GM23338 (cell line): Measurements from ENCODE around the gene SYNDIG1. TPM values are rescaled to one million over a fixed set of nuclear protein-coding genes. Genes with fewer than 3 reads are reported as not detected.
A peak's percentile ranks its signal among the peaks of the same experiment; 100 is the strongest.
"Not testable (repeated sequence)": the region's sequence is repeated elsewhere in the genome, so short reads cannot be mapped to it uniquely, and the experiment has no call there.

ENCODE experiments used
- ATAC-seq: fragments of 200-7000 bp; cut with Tn5 transposase; 3 replicates; pipeline ENCODE4 v1.9.1; 2020
- DNase-seq: peaks from one replicate; pipeline ENCODE4 v3.0.0-alpha.2; 2015; ENCODE audit warnings: low spot score
- H2AFZ ChIP-seq: fragments of 200-600 bp; sonication (generic); 2 replicates; pipeline ENCODE4 v1.8.0; 2016; ENCODE audit warnings: antibody characterized with exemption, mild to moderate bottlenecking, moderate library complexity
- H3F3A ChIP-seq: fragments of 200-600 bp; sonication (generic); replicated peaks from 2 replicates; pipeline ENCODE4 v1.8.0; 2017; ENCODE audit warnings: antibody characterized with exemption, mixed run types, low read depth
- H3K27ac ChIP-seq: fragments of 200-600 bp; sonication (generic); 2 replicates; pipeline ENCODE4 v1.6.1; 2016; ENCODE audit warnings: low read depth
- H3K27me3 ChIP-seq: fragments of 200-600 bp; sonication (generic); 2 replicates; pipeline ENCODE4 v1.8.0; 2016; ENCODE audit warnings: mild to moderate bottlenecking, mixed run types, moderate library complexity; ENCODE audit not compliant: insufficient read depth
- H3K36me3 ChIP-seq: fragments of 200-600 bp; sonication (generic); 2 replicates; pipeline ENCODE4 v1.8.0; 2016; ENCODE audit warnings: mild to moderate bottlenecking; ENCODE audit not compliant: insufficient read depth
- H3K4me1 ChIP-seq: fragments of 200-600 bp; sonication (generic); 2 replicates; pipeline ENCODE4 v1.8.0; 2016; ENCODE audit warnings: mild to moderate bottlenecking, moderate library complexity; ENCODE audit not compliant: insufficient read depth
- H3K4me2 ChIP-seq: fragments of 200-600 bp; sonication (generic); 2 replicates; pipeline ENCODE4 v1.7.1; 2017; ENCODE audit warnings: mixed run types
- H3K4me3 ChIP-seq: fragments of 200-600 bp; sonication (generic); 2 replicates; pipeline ENCODE4 v1.6.1; 2016; ENCODE audit warnings: mixed run types
- H3K79me2 ChIP-seq: fragments of 200-600 bp; sonication (generic); replicated peaks from 2 replicates; pipeline ENCODE4 v1.8.0; 2017; ENCODE audit warnings: mild to moderate bottlenecking; ENCODE audit not compliant: insufficient read depth
- H3K9me2 ChIP-seq: fragments of 200-600 bp; sonication (generic); 2 replicates; pipeline ENCODE4 v1.8.0; 2017; ENCODE audit not compliant: insufficient read depth
- H4K20me1 ChIP-seq: fragments of 200-600 bp; sonication (generic); replicated peaks from 2 replicates; pipeline ENCODE4 v1.8.0; 2017; ENCODE audit warnings: mild to moderate bottlenecking; ENCODE audit not compliant: insufficient read depth
- H3K27ac Mint-ChIP-seq: 2 replicates; pipeline ENCODE4 v1.8.0; 2020; ENCODE audit warnings: inconsistent platforms, mild to moderate bottlenecking, moderate library complexity, mixed read lengths
- H3K27me3 Mint-ChIP-seq: 3 replicates; pipeline ENCODE4 v1.8.0; 2022; ENCODE audit warnings: low read depth, mild to moderate bottlenecking, moderate library complexity, mixed read lengths, inconsistent platforms; ENCODE audit not compliant: insufficient read depth, poor library complexity
- H3K36me3 Mint-ChIP-seq: 3 replicates; pipeline ENCODE4 v1.8.0; 2021; ENCODE audit warnings: low read depth, mild to moderate bottlenecking, inconsistent platforms, moderate library complexity, mixed read lengths
- H3K4me1 Mint-ChIP-seq: 3 replicates; pipeline ENCODE4 v1.8.0; 2020; ENCODE audit warnings: mild to moderate bottlenecking, inconsistent platforms, mixed read lengths
- H3K4me3 Mint-ChIP-seq: 3 replicates; pipeline ENCODE4 v1.8.0; 2021; ENCODE audit warnings: moderate library complexity, mild to moderate bottlenecking, inconsistent platforms, mixed read lengths
- H3K9me3 Mint-ChIP-seq: 3 replicates; pipeline ENCODE4 v1.8.0; 2020; ENCODE audit warnings: moderate library complexity, mild to moderate bottlenecking, inconsistent platforms, mixed read lengths
- CREB1 ChIP-seq: fragments of 250-450 bp; sonication (Bioruptor Pico); IDR thresholded peaks from 2 replicates; pipeline ENCODE4 v1.5.0; 2020; ENCODE audit warnings: low read depth, mild to moderate bottlenecking, moderate library complexity
- CTCF ChIP-seq, 2 experiments: fragments of 200-600 bp in 1 of 2; sonication (generic) in 1 of 2; conservative IDR thresholded peaks; 2 replicates each; pipeline versions ENCODE4 v1.5.1 to v1.6.1; 2016 to 2017; ENCODE audit warnings: antibody characterized with exemption in 2 of 2, low read depth in 2 of 2, mild to moderate bottlenecking in 2 of 2, moderate library complexity in 1 of 2
- ETS1 ChIP-seq: IDR thresholded peaks from 2 replicates; pipeline ENCODE4 v1.6.1; 2016; ENCODE audit warnings: antibody characterized with exemption
- EZH2 ChIP-seq: fragments of 200-600 bp; sonication (generic); IDR thresholded peaks from one replicate; pipeline ENCODE4 v1.8.0; 2017; ENCODE audit warnings: antibody characterized with exemption, mild to moderate bottlenecking, low read depth; ENCODE audit not compliant: unreplicated experiment
- EZH2phosphoT487 ChIP-seq: fragments of 200-600 bp; sonication (generic); IDR thresholded peaks from one replicate; pipeline ENCODE4 v1.8.1; 2018; ENCODE audit warnings: antibody characterized with exemption; ENCODE audit not compliant: unreplicated experiment
- NANOG ChIP-seq: IDR thresholded peaks from 2 replicates; pipeline ENCODE4 v1.6.1; 2016; ENCODE audit warnings: antibody characterized with exemption, borderline replicate concordance
- POLR2AphosphoS5 ChIP-seq: IDR thresholded peaks from 2 replicates; pipeline ENCODE4 v1.6.1; 2016; ENCODE audit warnings: antibody characterized with exemption, low read depth
- STAT1 ChIP-seq: IDR thresholded peaks from one replicate; pipeline ENCODE4 v1.6.1; 2016; ENCODE audit warnings: antibody characterized with exemption; ENCODE audit not compliant: unreplicated experiment
- ZNF114 ChIP-seq: fragments of 250-450 bp; sonication (Bioruptor Pico); IDR thresholded peaks from 2 replicates; pipeline ENCODE4 v1.5.0; 2020; ENCODE audit warnings: mild to moderate bottlenecking, moderate library complexity
- ZNF331 ChIP-seq: fragments of 250-450 bp; sonication (Bioruptor Pico); IDR thresholded peaks from 2 replicates; pipeline ENCODE4 v1.5.0; 2020; ENCODE audit warnings: low read depth, mild to moderate bottlenecking, moderate library complexity
- ZNF462 ChIP-seq: fragments of 250-450 bp; sonication (Bioruptor Pico); IDR thresholded peaks from 2 replicates; pipeline ENCODE4 v1.5.0; 2020; ENCODE audit warnings: mild to moderate bottlenecking, moderate library complexity
- polyA plus RNA-seq: library from polyadenylated mRNA; unstranded; fragments of >200 nt; fragmentation: Nextera tagmentation; extraction: Ambion mirVana; gene quantifications from 2 replicates; pipeline ENCODE4 v1.2.1, GENCODE V29; 2016
- total RNA-seq: library from RNA; depleted of rRNA; stranded (reverse); fragments of >200 nt; shearing (Covaris generic); gene quantifications from 2 replicates; pipeline ENCODE4 v1.2.3, GENCODE V29; 2014

Gene SYNDIG1
- total and polyA plus RNA-seq, 2 experiments from 2014 or later: 2.8 to 4.8 TPM

GRCh38 chr20:24512441-24512840 lies 43.0 kb downstream of the SYNDIG1 start:
- ATAC-seq: peak; percentile 31; the same call in 1 of the 3 replicates
- not testable (repeated sequence) for H3K4me1 ChIP-seq, H3K36me3 ChIP-seq, H3K4me3 Mint-ChIP-seq, H3K9me2 ChIP-seq, H3K27ac Mint-ChIP-seq, H2AFZ ChIP-seq, H3F3A ChIP-seq, H3K4me1 Mint-ChIP-seq, H3K79me2 ChIP-seq, H3K4me3 ChIP-seq, H4K20me1 ChIP-seq, H3K27me3 Mint-ChIP-seq, H3K27ac ChIP-seq, H3K27me3 ChIP-seq
- Mint-ChIP-seq H3K9me3 (peaks cover 38% of the 10 kb centered on the region; the same call in 2 of the 3 replicates), H3K36me3 (peaks cover 37% of the 10 kb centered on the region)
- DNase-seq: peak; percentile 47
- H3K4me2 ChIP-seq: 0 out of 2 replicates have a peak overlapping the region, but pooled peaks have one; percentile 38

GRCh38 chr20:24518515-24518914 lies 49.1 kb downstream of the SYNDIG1 start:
- H3K27me3 Mint-ChIP-seq: peaks cover 2% of the 10 kb centered on the region
- no peak overlapping the region for H3K27ac Mint-ChIP-seq
- no peak overlapping the region for H3K4me3 ChIP-seq
- no peaks in the 10 kb centered on the region for H3K27me3 ChIP-seq
- H2AFZ ChIP-seq: no peak overlapping the region
- H3K36me3 ChIP-seq: no peaks in the 10 kb centered on the region
- no peak overlapping the region for H3K4me3 Mint-ChIP-seq
- H3K4me1 Mint-ChIP-seq: no peaks in the 10 kb centered on the region
- H3K27ac ChIP-seq: no peak overlapping the region
- H3K9me2 ChIP-seq: no peaks in the 10 kb centered on the region
- H4K20me1 ChIP-seq: no peaks in the 10 kb centered on the region
- H3K9me3 Mint-ChIP-seq: peaks cover 10% of the 10 kb centered on the region; the same call in 2 of the 3 replicates
- no peak overlapping the region for H3K4me2 ChIP-seq
- H3K36me3 Mint-ChIP-seq: peaks cover 6% of the 10 kb centered on the region; the same call in 2 of the 3 replicates
- no peaks in the 10 kb centered on the region for H3K4me1 ChIP-seq
- no peaks in the 10 kb centered on the region for H3K79me2 ChIP-seq
- no peak for ATAC-seq
- no peak for DNase-seq
- H3F3A ChIP-seq: no peaks in the 10 kb centered on the region
- TF ChIP-seq ZNF331 (CRISPR knock-in tag) (no peak), CREB1 (CRISPR knock-in tag) (no peak), EZH2phosphoT487 (no peak), NANOG (no peak), ETS1 (no peak), STAT1 (no peak), POLR2AphosphoS5 (no peak), ZNF462 (CRISPR knock-in tag) (no peak), CTCF (conservative IDR thresholded peaks at IDR 0.05; ENCODE audit: low read depth in 2 of 2) (no peak), EZH2 (no peak), ZNF114 (CRISPR knock-in tag) (no peak)
